ENCODE data around the gene LDHAL6A. TPM values are rescaled to one million over a fixed set of nuclear protein-coding genes. Genes with fewer than 3 reads are reported as not detected.

Gene LDHAL6A
- total and polyA plus RNA-seq, 2 donors from 2014 or later = 0.47 TPM; not detected in 1

GRCh38 chr11:18490319-18490718 lies 34.7 kb downstream of the LDHAL6A start:
- TF ChIP-seq CTCF (IDR thresholded peaks at IDR 0.05; ENCODE audit: borderline replicate concordance, extremely low read depth, insufficient read depth) = no peak
- H3K9ac ChIP-seq (ENCODE audit: low read length in 3 of 3) = no peak overlapping the region

GRCh38 chr11:18490736-18491485 lies 35.3 kb downstream of the LDHAL6A start:
- FAIRE-seq (no peak), DNase-seq (no peak)
- Histone ChIP-seq H3K9me3 (ENCODE audit: control insufficient read depth in 2 of 3, insufficient read depth in 1 of 3, low read length in 3 of 3) (no peaks in the 10 kb centered on the region), H3K27ac (ENCODE audit: low read depth in 2 of 2, low read length in 2 of 2) (no peak overlapping the region), H3K9ac (ENCODE audit: low read length in 3 of 3) (no peak overlapping the region), H3K4me1 (ENCODE audit: control insufficient read depth in 2 of 3, insufficient read depth in 2 of 3, low read depth in 1 of 3, low read length in 3 of 3) (no peaks in the 10 kb centered on the region), H3K36me3 (ENCODE audit: control insufficient read depth in 2 of 3, insufficient read depth in 3 of 3, low read length in 3 of 3) (peaks cover 3 to 5% (median 5%) of the 10 kb centered on the region in 3 donors), H3K4me3 (ENCODE audit: low read length in 3 of 3) (no peak overlapping the region), H3K27me3 (ENCODE audit: control insufficient read depth, insufficient read depth, low read length) (no peaks in the 10 kb centered on the region)
- intact Hi-C loops (cut with DNase I) = no loop called here
- TF ChIP-seq CTCF (IDR thresholded peaks at IDR 0.05; ENCODE audit: borderline replicate concordance, extremely low read depth, insufficient read depth) = no peak

More at GRCh38 chr11:18490319-18490718, 34.7 kb downstream of the LDHAL6A start:
- no peak overlapping the region for H3K27ac ChIP-seq (ENCODE audit: low read depth in 2 of 2, low read length in 2 of 2)
- intact Hi-C loops (cut with DNase I) = no loop called here
- no peak overlapping the region for H3K4me3 ChIP-seq (ENCODE audit: low read length in 3 of 3)
- no peak for FAIRE-seq
- no peaks in the 10 kb centered on the region for H3K4me1 ChIP-seq (ENCODE audit: control insufficient read depth in 2 of 3, insufficient read depth in 2 of 3, low read depth in 1 of 3, low read length in 3 of 3)
- no peaks in the 10 kb centered on the region for H3K9me3 ChIP-seq (ENCODE audit: control insufficient read depth in 2 of 3, insufficient read depth in 1 of 3, low read length in 3 of 3)
- no peaks in the 10 kb centered on the region for H3K27me3 ChIP-seq (ENCODE audit: control insufficient read depth, insufficient read depth, low read length)
- peaks cover 3 to 5% (median 5%) of the 10 kb centered on the region in 3 donors for H3K36me3 ChIP-seq (ENCODE audit: control insufficient read depth in 2 of 3, insufficient read depth in 3 of 3, low read length in 3 of 3)
- no peak for DNase-seq

- Histone ChIP-seq H3K9ac (ENCODE audit: low read length in 3 of 3) (no peak overlapping the region), H3K36me3 (ENCODE audit: control insufficient read depth in 2 of 3, insufficient read depth in 3 of 3, low read length in 3 of 3) (peaks cover 5% of the 10 kb centered on the region in 3 donors), H3K27me3 (ENCODE audit: control insufficient read depth, insufficient read depth, low read length) (no peaks in the 10 kb centered on the region), H3K27ac (ENCODE audit: low read depth in 2 of 2, low read length in 2 of 2) (no peak overlapping the region), H3K4me3 (ENCODE audit: low read length in 3 of 3) (no peak overlapping the region), H3K4me1 (ENCODE audit: control insufficient read depth in 2 of 3, insufficient read depth in 2 of 3, low read depth in 1 of 3, low read length in 3 of 3) (no peaks in the 10 kb centered on the region), H3K9me3 (ENCODE audit: control insufficient read depth in 2 of 3, insufficient read depth in 1 of 3, low read length in 3 of 3) (no peaks in the 10 kb centered on the region)
- no peak for DNase-seq
- no peak for TF ChIP-seq CTCF (IDR thresholded peaks at IDR 0.05; ENCODE audit: borderline replicate concordance, extremely low read depth, insufficient read depth)
- intact Hi-C loops (cut with DNase I) = no loop called here
- no peak for FAIRE-seq
Observed at GRCh38 chr11:18491924-18492323, 36.3 kb downstream of the LDHAL6A start.

All from kidney (tissue), 14 donors.